H9 (cell line): ENCODE results near the gene GSG1L. TPM values are rescaled to one million over a fixed set of nuclear protein-coding genes. Genes with fewer than 3 reads are reported as not detected.

ENCODE experiments used
- DNase-seq: peaks from one replicate; pipeline ENCODE4 v3.0.0-alpha.2; 2017
- H2AFZ ChIP-seq: one replicate; pipeline ENCODE4 v1.6.1; 2013; ENCODE audit warnings: mild to moderate bottlenecking, low read length, control low read depth, moderate library complexity
- H2AK5ac ChIP-seq: 2 replicates; pipeline ENCODE4 v1.6.1; 2013; ENCODE audit warnings: low read length, control low read depth, mixed read lengths; ENCODE audit not compliant: insufficient read length
- H2BK120ac ChIP-seq: one replicate; pipeline ENCODE4 v1.6.1; 2013; ENCODE audit warnings: low read depth, mild to moderate bottlenecking, low read length, control low read depth, inconsistent platforms; ENCODE audit not compliant: poor library complexity, severe bottlenecking
- H2BK12ac ChIP-seq: 2 replicates; pipeline ENCODE4 v1.6.1; 2013; ENCODE audit warnings: low read length, control low read depth, mixed read lengths, low read depth; ENCODE audit not compliant: insufficient read length
- H2BK15ac ChIP-seq: 2 replicates; pipeline ENCODE4 v1.6.1; 2013; ENCODE audit warnings: low read depth, low read length, control low read depth
- H2BK20ac ChIP-seq: one replicate; pipeline ENCODE4 v1.6.1; 2013; ENCODE audit warnings: low read depth, mild to moderate bottlenecking, low read length, control low read depth, inconsistent platforms; ENCODE audit not compliant: poor library complexity, severe bottlenecking
- H2BK5ac ChIP-seq: 2 replicates; pipeline ENCODE4 v1.6.1; 2013; ENCODE audit warnings: low read length, control low read depth, mixed read lengths; ENCODE audit not compliant: insufficient read length
- H3K14ac ChIP-seq: 2 replicates; pipeline ENCODE4 v1.6.1; 2013; ENCODE audit warnings: low read length, control low read depth; ENCODE audit not compliant: insufficient read depth
- H3K18ac ChIP-seq: 2 replicates; pipeline ENCODE4 v1.6.1; 2013; ENCODE audit warnings: low read depth, mild to moderate bottlenecking, mixed read lengths, low read length, control low read depth; ENCODE audit not compliant: insufficient read length
- H3K23ac ChIP-seq: 2 replicates; pipeline ENCODE4 v1.6.1; 2013; ENCODE audit warnings: low read length, control low read depth, mixed read lengths, low read depth; ENCODE audit not compliant: insufficient read length
- H3K23me2 ChIP-seq: 2 replicates; pipeline ENCODE4 v1.6.1; 2013; ENCODE audit warnings: low read depth, mild to moderate bottlenecking, mixed read lengths, low read length, control low read depth; ENCODE audit not compliant: insufficient read length, poor library complexity, severe bottlenecking
- H3K27ac ChIP-seq: 2 replicates; pipeline ENCODE4 v1.5.1; 2013; ENCODE audit warnings: low read length, control low read depth, mixed read lengths, low read depth; ENCODE audit not compliant: insufficient read length
- H3K27me3 ChIP-seq: 2 replicates; pipeline ENCODE4 v1.6.1; 2013; ENCODE audit warnings: low read length, control low read depth, inconsistent platforms; ENCODE audit not compliant: insufficient read depth
- H3K4ac ChIP-seq: 2 replicates; pipeline ENCODE4 v1.6.1; 2013; ENCODE audit warnings: low read depth, mild to moderate bottlenecking, control low read depth, inconsistent platforms, low read length, moderate library complexity
- H3K4me1 ChIP-seq: 2 replicates; pipeline ENCODE4 v1.6.1; 2013; ENCODE audit warnings: low read length, control low read depth, inconsistent platforms; ENCODE audit not compliant: insufficient read depth
- H3K4me2 ChIP-seq: 2 replicates; pipeline ENCODE4 v1.6.1; 2013; ENCODE audit warnings: low read length, control low read depth, mixed read lengths; ENCODE audit not compliant: insufficient read length, insufficient read depth
- H3K56ac ChIP-seq: 2 replicates; pipeline ENCODE4 v1.6.1; 2013; ENCODE audit warnings: low read depth, mild to moderate bottlenecking, mixed read lengths, low read length, control low read depth; ENCODE audit not compliant: insufficient read length
- H3K79me1 ChIP-seq: 2 replicates; pipeline ENCODE4 v1.6.1; 2013; ENCODE audit warnings: low read depth, mild to moderate bottlenecking, moderate library complexity, low read length, control low read depth, inconsistent platforms; ENCODE audit not compliant: insufficient read depth, poor library complexity, severe bottlenecking
- H3K79me2 ChIP-seq: 2 replicates; pipeline ENCODE4 v1.6.1; 2013; ENCODE audit warnings: low read length, control low read depth, inconsistent platforms; ENCODE audit not compliant: insufficient read depth
- H3K9ac ChIP-seq: 2 replicates; pipeline ENCODE4 v1.6.1; 2013; ENCODE audit warnings: low read length, control low read depth, mixed read lengths; ENCODE audit not compliant: insufficient read length; ENCODE audit errors: extremely low read depth
- H3K9me3 ChIP-seq: one replicate; pipeline ENCODE4 v1.6.1; 2013; ENCODE audit warnings: low read depth, low read length, inconsistent platforms; ENCODE audit not compliant: control insufficient read depth
- H3T11ph ChIP-seq: one replicate; pipeline ENCODE4 v1.6.1; 2013; ENCODE audit warnings: mild to moderate bottlenecking, low read length, control low read depth, inconsistent platforms
- H4K20me1 ChIP-seq: one replicate; pipeline ENCODE4 v1.6.1; 2013; ENCODE audit not compliant: control insufficient read depth, insufficient read length, insufficient read depth
- H4K5ac ChIP-seq: 2 replicates; pipeline ENCODE4 v1.6.1; 2013; ENCODE audit warnings: low read depth, mild to moderate bottlenecking, mixed read lengths, low read length, control low read depth; ENCODE audit not compliant: insufficient read length
- H4K8ac ChIP-seq: replicated peaks from 2 replicates; pipeline ENCODE4 v1.6.1; 2013; ENCODE audit warnings: low read length, control low read depth, mixed read lengths, low read depth; ENCODE audit not compliant: insufficient read length
- H4K91ac ChIP-seq: 2 replicates; pipeline ENCODE4 v1.6.1; 2013; ENCODE audit warnings: low read depth, mild to moderate bottlenecking, moderate library complexity, mixed read lengths, low read length, control low read depth; ENCODE audit not compliant: insufficient read length
- H3K27ac Mint-ChIP-seq, 3 experiments: 2 replicates in 2 of 3; 3 replicates in 1 of 3; pipeline ENCODE4 v1.8.0; 2020 to 2021; ENCODE audit warnings: mixed read lengths in 3 of 3, mild to moderate bottlenecking in 1 of 3, moderate library complexity in 1 of 3
- H3K27me3 Mint-ChIP-seq: 2 replicates; pipeline ENCODE4 v1.8.0; 2021; ENCODE audit warnings: low read depth, mild to moderate bottlenecking, moderate library complexity, mixed read lengths
- H3K36me3 Mint-ChIP-seq, 3 experiments: 2 replicates in 2 of 3; 3 replicates in 1 of 3; pipeline ENCODE4 v1.8.0; 2020 to 2021; ENCODE audit warnings: low read depth in 3 of 3, mixed read lengths in 3 of 3; ENCODE audit not compliant: insufficient read depth in 1 of 3
- H3K4me1 Mint-ChIP-seq, 2 experiments: 2 replicates each; pipeline ENCODE4 v1.8.0; 2020; ENCODE audit warnings: mixed read lengths in 2 of 2
- H3K4me3 Mint-ChIP-seq, 2 experiments: 2 replicates in 1 of 2; 3 replicates in 1 of 2; pipeline ENCODE4 v1.8.0; 2020 to 2021; ENCODE audit warnings: mild to moderate bottlenecking in 2 of 2, mixed read lengths in 2 of 2, moderate library complexity in 1 of 2
- H3K9me3 Mint-ChIP-seq, 2 experiments: 2 replicates in 1 of 2; 3 replicates in 1 of 2; pipeline ENCODE4 v1.8.0; 2020; ENCODE audit warnings: mild to moderate bottlenecking in 2 of 2, mixed read lengths in 2 of 2, moderate library complexity in 1 of 2
- WGBS: extraction: QIAGEN DNeasy Blood & Tissue Kit; methylation state at CpG from one replicate; pipeline ENCODE4 v1.1.7; 2013; ENCODE audit warnings: missing lambda C conversion rate, low lambda C conversion rate, mixed read lengths; ENCODE audit not compliant: insufficient read length; ENCODE audit errors: extremely low coverage; 5-methylcytosine and 5-hydroxymethylcytosine counted together
- total RNA-seq: library from RNA; stranded (reverse); gene quantifications from 2 replicates; pipeline ENCODE4 v1.2.1, GENCODE V29; 2021
- TF ChIP-seq, protein P1 (sequence below): fragments of 200-600 bp; sonication (generic); conservative IDR thresholded peaks from 3 replicates; pipeline ENCODE4 v1.8.0; 2021; ENCODE audit warnings: antibody characterized with exemption, mild to moderate bottlenecking

GSG1L gene
- total RNA-seq, 1 experiment from 2014 or later = 0.35 TPM

- TF ChIP-seq, protein P1, sequence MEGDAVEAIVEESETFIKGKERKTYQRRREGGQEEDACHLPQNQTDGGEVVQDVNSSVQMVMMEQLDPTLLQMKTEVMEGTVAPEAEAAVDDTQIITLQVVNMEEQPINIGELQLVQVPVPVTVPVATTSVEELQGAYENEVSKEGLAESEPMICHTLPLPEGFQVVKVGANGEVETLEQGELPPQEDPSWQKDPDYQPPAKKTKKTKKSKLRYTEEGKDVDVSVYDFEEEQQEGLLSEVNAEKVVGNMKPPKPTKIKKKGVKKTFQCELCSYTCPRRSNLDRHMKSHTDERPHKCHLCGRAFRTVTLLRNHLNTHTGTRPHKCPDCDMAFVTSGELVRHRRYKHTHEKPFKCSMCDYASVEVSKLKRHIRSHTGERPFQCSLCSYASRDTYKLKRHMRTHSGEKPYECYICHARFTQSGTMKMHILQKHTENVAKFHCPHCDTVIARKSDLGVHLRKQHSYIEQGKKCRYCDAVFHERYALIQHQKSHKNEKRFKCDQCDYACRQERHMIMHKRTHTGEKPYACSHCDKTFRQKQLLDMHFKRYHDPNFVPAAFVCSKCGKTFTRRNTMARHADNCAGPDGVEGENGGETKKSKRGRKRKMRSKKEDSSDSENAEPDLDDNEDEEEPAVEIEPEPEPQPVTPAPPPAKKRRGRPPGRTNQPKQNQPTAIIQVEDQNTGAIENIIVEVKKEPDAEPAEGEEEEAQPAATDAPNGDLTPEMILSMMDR = no peak
- Mint-ChIP-seq H3K36me3 (no peaks in the 10 kb centered on the region), H3K27ac (no peak overlapping the region), H3K9me3 (peaks cover 0 to 6% of the 10 kb centered on the region in 2 experiments; a peak in 1 of 5 replicates), H3K27me3 (peaks cover 56% of the 10 kb centered on the region), H3K4me3 (no peak overlapping the region), H3K4me1 (no peaks in the 10 kb centered on the region)
- no peak for DNase-seq
- Histone ChIP-seq H3K4me1 (no peaks in the 10 kb centered on the region), H3K4me2 (no peak overlapping the region), H3K23me2 (no peaks in the 10 kb centered on the region), H3K56ac (no peak overlapping the region), H2AK5ac (no peak overlapping the region), H3T11ph (no peak overlapping the region), H3K27ac (no peak overlapping the region), H3K14ac (no peak overlapping the region; the same call in 1 of the 2 replicates), H3K9ac (no peak overlapping the region), H3K79me2 (no peaks in the 10 kb centered on the region), H2BK12ac (no peak overlapping the region), H2AFZ (no peak overlapping the region), H2BK20ac (no peak overlapping the region), H3K79me1 (no peaks in the 10 kb centered on the region), H2BK15ac (no peak overlapping the region), H3K9me3 (no peaks in the 10 kb centered on the region), H4K91ac (no peak overlapping the region), H2BK120ac (no peak overlapping the region), H4K20me1 (no peaks in the 10 kb centered on the region), H3K27me3 (no peaks in the 10 kb centered on the region), H3K4ac (no peak overlapping the region), H3K23ac (no peak overlapping the region), H4K8ac (no peak overlapping the region), H2BK5ac (no peak overlapping the region), H4K5ac (no peak overlapping the region), H3K18ac (no peak overlapping the region)
- WGBS = no CpG with 5 or more reads among the region's 7 CpGs
Measured at GRCh38 chr16:27977966-27978365, 85.5 kb downstream of the GSG1L start.
